Mucosa of rectum (tissue), 2 donors: Measurements from ENCODE around the gene RUFY3.
"Not testable (repeated sequence)": the region's sequence is repeated elsewhere in the genome, so short reads cannot be mapped to it uniquely, and the experiment has no call there.

Experiments used
- H3K27ac ChIP-seq, 2 donors: one replicate each; pipeline ENCODE4 v1.7.0; 2013; ENCODE audit warnings: inconsistent platforms in 2 of 2, low read depth in 2 of 2, low read length in 2 of 2
- H3K27me3 ChIP-seq, 2 donors: one replicate each; pipeline ENCODE4 v1.7.0; 2013; ENCODE audit warnings: low read length in 2 of 2; ENCODE audit not compliant: control insufficient read depth in 2 of 2, insufficient read depth in 2 of 2
- H3K36me3 ChIP-seq, 2 donors: one replicate each; pipeline ENCODE4 v1.7.0; 2013; ENCODE audit warnings: low read length in 2 of 2; ENCODE audit not compliant: control insufficient read depth in 2 of 2, insufficient read depth in 2 of 2
- H3K4me1 ChIP-seq, 2 donors: one replicate each; pipeline ENCODE4 v1.7.0; 2013; ENCODE audit warnings: low read length in 2 of 2, mild to moderate bottlenecking in 1 of 2; ENCODE audit not compliant: control insufficient read depth in 2 of 2, insufficient read depth in 2 of 2
- H3K4me3 ChIP-seq, 2 donors: one replicate each; pipeline ENCODE4 v1.7.0; 2013; ENCODE audit warnings: low read length in 2 of 2
- H3K9ac ChIP-seq, 2 donors: one replicate each; pipeline ENCODE4 v1.7.0; 2013; ENCODE audit warnings: low read length in 2 of 2, low read depth in 1 of 2, mild to moderate bottlenecking in 1 of 2
- H3K9me3 ChIP-seq, 2 donors: one replicate each; pipeline ENCODE4 v1.7.0; 2013; ENCODE audit warnings: low read length in 2 of 2; ENCODE audit not compliant: control insufficient read depth in 2 of 2
- donor health status: healthy.
- donor health status: Normal muscosa, but diverticular disease.

Gene RUFY3

DNA sequence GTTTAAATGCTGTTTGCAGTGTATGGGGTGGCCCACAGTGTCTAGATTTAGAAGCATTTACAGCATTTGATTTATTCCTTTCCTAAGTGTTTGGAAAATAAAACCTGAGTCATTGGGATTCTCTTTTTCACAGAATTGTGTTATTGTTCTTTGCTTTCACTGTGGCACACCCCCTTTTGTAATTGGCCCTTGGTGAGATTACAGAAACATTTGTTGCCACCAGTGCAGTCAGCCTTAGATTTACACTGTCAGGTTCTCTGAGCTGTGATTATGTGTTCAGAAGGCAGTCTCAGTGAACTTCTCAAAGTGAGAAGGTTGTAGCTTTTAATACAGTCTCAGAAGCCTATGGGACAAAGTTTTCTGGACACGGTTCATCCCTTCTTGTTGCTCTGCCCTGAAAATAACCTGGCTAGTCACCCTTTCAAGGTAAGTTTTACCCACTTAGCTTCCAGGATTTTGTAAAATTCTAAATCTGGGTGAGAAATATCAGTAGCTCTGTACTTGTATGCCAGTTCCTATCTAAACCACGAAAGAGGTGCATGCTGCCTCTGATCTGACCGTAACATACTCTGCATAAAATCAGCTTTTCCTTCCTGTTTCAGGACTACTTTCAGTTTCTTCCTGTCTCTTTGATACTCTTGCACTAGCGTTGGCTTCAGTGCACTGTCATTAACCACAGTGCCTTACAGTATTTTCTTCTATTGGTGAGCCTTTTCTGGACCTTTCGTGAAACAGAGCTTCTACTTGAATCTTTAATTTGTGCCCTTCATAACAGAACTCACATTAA is 12.6 kb downstream of the RUFY3 start:
- H3K36me3 ChIP-seq: no peaks in the 10 kb centered on the region
- H3K9me3 ChIP-seq: no peaks in the 10 kb centered on the region
- peak overlapping the region; percentile 67 to 74 for H3K9ac ChIP-seq
- peaks cover 10 to 13% of the 10 kb centered on the region in 2 donors for H3K4me1 ChIP-seq
- H3K4me3 ChIP-seq: peak overlapping the region; percentile 64 to 78
- peak overlapping the region; percentile 75 to 80 for H3K27ac ChIP-seq
- H3K27me3 ChIP-seq: no peaks in the 10 kb centered on the region

DNA sequence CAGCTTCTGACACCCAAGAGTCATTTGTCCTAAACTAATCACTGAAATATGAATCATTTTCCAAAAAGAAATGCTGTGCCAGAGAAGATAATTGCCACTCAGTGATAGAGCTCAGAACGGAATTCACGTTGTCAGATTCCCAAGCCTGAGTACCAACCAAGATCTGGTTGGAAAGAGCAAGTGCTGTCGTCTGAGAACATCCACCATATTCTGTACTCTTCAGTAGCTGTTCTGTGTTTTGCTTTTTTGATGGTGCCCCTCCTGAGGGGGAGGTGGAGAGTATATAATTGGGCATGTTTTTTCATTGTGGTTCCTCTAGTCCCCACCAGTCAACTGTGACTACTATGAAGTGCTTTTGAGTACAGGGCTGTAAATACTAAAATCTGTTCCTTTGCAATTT is 13.2 kb downstream of the RUFY3 start:
- H3K36me3 ChIP-seq: no peaks in the 10 kb centered on the region
- H3K9me3 ChIP-seq: no peaks in the 10 kb centered on the region
- H3K4me1 ChIP-seq: peaks cover 10 to 13% of the 10 kb centered on the region in 2 donors
- peak overlapping the region; percentile 75 to 80 for H3K27ac ChIP-seq
- H3K9ac ChIP-seq: peak overlapping the region in 1 of 2 donors; percentile 67
- H3K4me3 ChIP-seq: peak overlapping the region; percentile 64 to 78
- H3K27me3 ChIP-seq: no peaks in the 10 kb centered on the region

DNA sequence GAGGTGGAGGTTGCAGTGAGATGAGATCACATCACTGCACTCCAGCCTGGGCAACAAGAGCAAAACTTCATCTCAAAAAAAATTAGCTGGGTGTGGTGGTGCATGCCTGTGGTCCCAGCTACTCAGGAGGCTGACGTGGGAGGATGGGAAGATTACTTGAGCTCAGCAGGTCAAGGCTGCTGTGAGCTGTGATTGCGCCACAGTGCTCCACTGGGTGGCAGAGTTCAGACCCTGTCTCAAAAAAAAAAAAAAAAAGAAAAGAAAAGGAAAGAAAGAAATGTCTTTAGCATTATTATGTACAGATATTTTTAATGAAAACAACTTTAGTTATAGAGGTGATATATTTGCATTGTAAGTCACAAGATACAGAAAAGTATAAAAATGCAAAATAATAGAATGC is 14.2 kb downstream of the RUFY3 start:
- H3K4me1 ChIP-seq: peaks cover 10 to 13% of the 10 kb centered on the region in 2 donors
- H3K27me3 ChIP-seq, H3K9ac ChIP-seq, H3K9me3 ChIP-seq, H3K4me3 ChIP-seq, H3K27ac ChIP-seq, H3K36me3 ChIP-seq: not testable (repeated sequence)

DNA sequence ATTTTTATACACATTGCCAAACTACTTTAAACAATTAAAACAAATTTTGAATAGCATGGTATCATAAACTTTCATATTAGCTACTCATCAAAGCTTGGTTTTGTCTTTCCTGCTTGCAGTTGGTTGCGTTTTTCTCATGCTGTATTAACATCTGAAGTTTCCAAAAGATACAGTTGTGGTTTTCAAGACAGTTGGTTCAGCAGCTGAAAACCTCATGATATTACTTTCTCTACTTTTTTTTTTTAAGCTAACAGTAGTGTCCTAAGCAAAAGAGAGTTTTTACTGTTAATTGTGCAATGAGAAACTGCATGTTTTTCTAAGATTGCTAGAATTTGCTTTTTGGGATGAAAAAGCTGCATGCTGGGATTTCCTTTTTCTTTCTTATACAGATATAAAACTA is 15.2 kb downstream of the RUFY3 start:
- peaks cover 10 to 13% of the 10 kb centered on the region in 2 donors for H3K4me1 ChIP-seq

DNA sequence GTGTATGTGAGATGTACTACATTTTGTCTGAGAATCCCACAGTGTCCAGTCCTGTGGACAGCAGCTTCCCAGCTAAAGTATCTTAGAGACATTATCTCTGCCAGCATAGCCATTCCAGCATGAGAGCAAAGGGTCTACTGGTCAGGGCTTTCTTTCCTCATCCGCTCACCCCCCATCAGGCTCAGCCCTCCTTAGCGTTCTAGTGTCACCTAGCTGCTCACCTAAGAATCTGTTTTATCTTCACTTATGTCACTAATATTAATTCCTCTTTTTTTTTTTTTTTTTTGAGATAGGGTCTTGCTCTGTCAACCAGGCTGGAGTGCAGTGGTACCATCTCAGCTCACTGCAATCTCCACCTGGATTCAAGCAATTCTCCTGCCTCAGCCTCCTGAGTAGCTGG is 15.6 kb downstream of the RUFY3 start:
- peaks cover 10 to 13% of the 10 kb centered on the region in 2 donors for H3K4me1 ChIP-seq
- no peak overlapping the region for H3K9ac ChIP-seq
- H3K27me3 ChIP-seq: no peaks in the 10 kb centered on the region
- H3K27ac ChIP-seq: no peak overlapping the region
- H3K9me3 ChIP-seq: no peaks in the 10 kb centered on the region
- no peaks in the 10 kb centered on the region for H3K36me3 ChIP-seq
- H3K4me3 ChIP-seq: no peak overlapping the region

More for the DNA sequence above, 15.2 kb downstream of the RUFY3 start:
- H3K9ac ChIP-seq: no peak overlapping the region
- no peak overlapping the region for H3K27ac ChIP-seq
- H3K27me3 ChIP-seq: no peaks in the 10 kb centered on the region
- H3K36me3 ChIP-seq: no peaks in the 10 kb centered on the region
- H3K4me3 ChIP-seq: no peak overlapping the region
- H3K9me3 ChIP-seq: no peaks in the 10 kb centered on the region

DNA sequence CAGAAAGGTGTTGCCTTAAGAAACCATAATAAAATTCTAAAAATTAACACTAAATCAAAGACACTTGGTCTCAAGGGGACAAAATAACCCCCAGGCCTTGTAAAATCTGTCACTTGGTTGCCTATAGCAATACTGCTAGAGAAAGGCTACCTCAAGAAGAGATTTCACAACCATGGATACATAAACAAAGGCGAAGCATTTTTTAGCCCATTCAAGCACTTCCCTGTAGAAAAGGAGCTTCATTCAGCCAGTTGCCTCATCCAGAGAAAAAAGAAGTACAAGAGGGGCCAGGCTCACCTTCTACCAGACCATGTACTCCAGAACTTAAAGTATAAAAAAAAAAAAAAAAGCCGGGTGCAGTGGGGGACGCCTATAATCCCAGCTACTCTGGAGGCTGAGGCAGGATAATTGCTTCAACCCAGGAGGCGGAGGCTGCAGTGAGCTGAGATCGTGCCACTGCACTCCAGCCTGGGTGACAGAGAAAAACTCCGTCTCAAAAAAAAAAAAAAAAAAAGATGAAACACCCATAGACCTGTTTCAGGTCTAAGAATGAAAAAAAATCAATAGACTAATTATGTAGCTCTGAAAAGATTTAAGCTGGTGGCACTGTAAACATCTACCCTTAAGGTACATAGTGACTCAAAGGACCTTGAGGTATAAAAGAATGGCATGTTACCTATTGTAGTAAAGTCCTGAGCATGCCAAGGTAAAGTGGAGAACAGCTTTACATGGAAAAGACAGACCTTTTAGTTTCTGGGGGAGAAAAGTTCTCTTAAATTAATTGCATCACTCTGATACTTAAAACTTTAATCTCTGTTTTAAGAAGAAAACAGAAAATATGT is 18.0 kb downstream of the RUFY3 start:
- no peaks in the 10 kb centered on the region for H3K36me3 ChIP-seq
- no peak overlapping the region for H3K4me3 ChIP-seq
- no peak overlapping the region for H3K9ac ChIP-seq
- no peaks in the 10 kb centered on the region for H3K27me3 ChIP-seq
- no peaks in the 10 kb centered on the region for H3K9me3 ChIP-seq
- peaks cover 2 to 4% of the 10 kb centered on the region in 2 donors for H3K4me1 ChIP-seq
- H3K27ac ChIP-seq: no peak overlapping the region

DNA sequence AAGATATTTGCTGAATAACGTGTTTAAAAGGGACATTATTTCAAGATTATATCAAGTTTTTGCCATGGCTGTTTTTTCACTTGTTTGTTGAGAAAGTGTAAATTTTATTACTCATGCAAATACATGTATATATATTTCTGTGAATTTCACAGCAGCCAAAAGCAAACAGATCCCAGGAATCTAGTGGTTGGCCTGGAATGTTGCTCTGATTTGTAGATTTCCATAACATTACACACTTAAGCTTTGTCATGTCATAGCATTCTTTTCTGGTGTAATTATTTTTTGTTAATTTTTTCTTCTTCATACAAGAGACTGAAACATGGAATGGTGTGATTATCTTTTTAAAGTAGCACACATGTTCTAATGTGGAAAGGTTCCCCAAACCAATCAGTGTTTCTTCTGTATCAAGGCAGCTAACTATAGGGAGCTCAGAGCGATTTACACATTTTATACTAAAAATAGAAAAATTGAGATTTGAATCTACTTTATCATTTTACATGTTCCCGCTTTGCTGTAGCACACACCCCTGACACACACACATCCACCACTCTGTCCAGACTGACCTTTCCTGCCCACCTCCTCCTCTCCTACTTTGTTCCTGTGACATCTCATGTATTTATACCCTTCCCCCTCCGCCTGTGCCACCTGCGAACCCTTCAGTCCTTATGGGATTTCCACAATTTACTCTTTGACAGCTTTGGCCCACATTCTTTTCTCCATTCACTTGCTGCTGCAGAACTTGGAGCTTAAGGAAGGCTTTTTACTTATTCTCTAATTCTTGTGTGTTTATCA is 20.3 kb downstream of the RUFY3 start:
- H3K4me3 ChIP-seq: no peak overlapping the region
- no peaks in the 10 kb centered on the region for H3K36me3 ChIP-seq
- H3K9me3 ChIP-seq: no peaks in the 10 kb centered on the region
- H3K27me3 ChIP-seq: no peaks in the 10 kb centered on the region
- H3K4me1 ChIP-seq: no peaks in the 10 kb centered on the region
- no peak overlapping the region for H3K9ac ChIP-seq
- H3K27ac ChIP-seq: no peak overlapping the region

DNA sequence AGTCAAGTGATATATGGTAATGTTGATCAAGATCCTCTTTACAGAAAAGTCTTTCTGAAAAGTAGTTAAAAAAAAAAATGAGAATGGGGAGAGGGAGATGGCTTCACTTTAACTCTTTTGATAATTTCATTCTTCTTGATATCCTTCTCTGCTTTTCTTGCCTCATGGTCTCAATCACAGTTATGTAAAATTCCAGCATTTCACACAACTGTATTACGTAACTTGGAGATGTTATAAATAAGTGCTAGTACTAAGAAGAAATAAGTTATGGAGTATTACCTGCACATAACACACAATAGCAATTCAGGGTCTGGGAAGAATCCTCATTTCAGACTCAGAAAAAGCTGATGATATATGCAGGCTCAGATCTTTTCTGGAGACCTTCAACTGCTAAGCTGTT is 22.0 kb downstream of the RUFY3 start:
- Histone ChIP-seq H3K4me3 (no peak overlapping the region), H3K9me3 (no peaks in the 10 kb centered on the region), H3K9ac (no peak overlapping the region), H3K36me3 (no peaks in the 10 kb centered on the region), H3K27me3 (no peaks in the 10 kb centered on the region), H3K27ac (no peak overlapping the region), H3K4me1 (no peaks in the 10 kb centered on the region)

DNA sequence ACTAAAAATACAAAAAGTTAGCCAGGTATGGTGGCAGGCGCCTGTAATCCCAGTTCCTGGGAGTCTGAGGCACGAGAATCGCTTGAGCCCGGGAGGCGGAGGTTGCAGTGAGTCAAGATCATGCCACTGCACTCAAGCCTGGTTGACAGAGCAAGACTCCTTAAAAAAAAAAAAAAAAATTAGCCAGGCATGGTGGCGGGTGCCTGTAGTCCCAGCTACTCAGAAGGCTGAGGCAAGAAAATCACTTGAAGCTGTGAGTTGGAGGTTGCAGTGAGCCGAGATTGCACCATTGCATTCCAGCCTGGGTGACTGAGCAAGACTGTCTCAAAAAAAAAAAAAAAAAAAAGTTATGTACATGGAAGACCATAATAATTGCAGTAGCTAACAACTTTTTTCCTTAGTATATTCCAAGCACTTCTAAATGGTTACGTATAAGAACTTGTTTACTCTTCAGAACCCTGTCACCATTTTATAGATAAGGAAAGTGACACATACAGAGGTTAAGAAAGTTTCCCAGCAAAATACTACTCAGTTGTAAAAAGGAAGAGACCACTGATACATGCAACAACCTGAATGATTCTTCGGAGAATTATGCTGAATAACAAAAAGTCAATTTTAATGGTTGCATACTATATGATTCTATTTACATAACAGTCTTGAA is 24.5 kb downstream of the RUFY3 start:
- no peaks in the 10 kb centered on the region for H3K27me3 ChIP-seq
- H3K9ac ChIP-seq: no peak overlapping the region
- H3K27ac ChIP-seq: no peak overlapping the region

More for the DNA sequence above, 24.5 kb downstream of the RUFY3 start:
- Histone ChIP-seq H3K36me3 (no peaks in the 10 kb centered on the region), H3K9me3 (no peaks in the 10 kb centered on the region), H3K4me1 (no peaks in the 10 kb centered on the region), H3K4me3 (no peak overlapping the region)
